Prostate gland (tissue), 2 donors: ENCODE results near the gene GPX1.

Experiments used
- CTCF ChIP-seq, 4 experiments: fragments of 200-600 bp in 2 of 4; fragments of 450-650 bp in 2 of 4; sonication (generic) in 2 of 4; IDR thresholded peaks; 1 replicate in 3 of 4; 2 replicates in 1 of 4; pipeline ENCODE4 v1.5.1; 2016 to 2019; ENCODE audit warnings: antibody characterized with exemption in 4 of 4, mild to moderate bottlenecking in 2 of 4, moderate library complexity in 2 of 4
- POLR2A ChIP-seq: fragments of 450-650 bp; IDR thresholded peaks from one replicate; pipeline ENCODE4 v1.6.1; 2016; ENCODE audit warnings: antibody characterized with exemption, mild to moderate bottlenecking
- POLR2AphosphoS5 ChIP-seq: sonication (generic); formaldehyde crosslinking; IDR thresholded peaks from one replicate; pipeline ENCODE4 v1.6.1; 2017; ENCODE audit warnings: antibody characterized with exemption

GRCh38 chr3:49339941-49340800 lies 18.0 kb downstream of the GPX1 start, which contains the start of gene USP4:
- TF ChIP-seq CTCF (IDR thresholded peaks at IDR 0.05) = peak; percentile 28 to 80 (median 53)
- peak; percentile 81 for TF ChIP-seq POLR2AphosphoS5
- TF ChIP-seq POLR2A = peak; percentile 62
